DMS 273 treated with DMSO at 0.1 percent for 48 hours (cell line): ENCODE data around the gene PEX12.
"Not testable (repeated sequence)": the region's sequence is repeated elsewhere in the genome, so short reads cannot be mapped to it uniquely, and the experiment has no call there.

Experiments
- DNase-seq: peaks from one replicate; lab custom pipeline; 2025; lab: John Stamatoyannopoulos, UW

The PEX12 gene

DNA sequence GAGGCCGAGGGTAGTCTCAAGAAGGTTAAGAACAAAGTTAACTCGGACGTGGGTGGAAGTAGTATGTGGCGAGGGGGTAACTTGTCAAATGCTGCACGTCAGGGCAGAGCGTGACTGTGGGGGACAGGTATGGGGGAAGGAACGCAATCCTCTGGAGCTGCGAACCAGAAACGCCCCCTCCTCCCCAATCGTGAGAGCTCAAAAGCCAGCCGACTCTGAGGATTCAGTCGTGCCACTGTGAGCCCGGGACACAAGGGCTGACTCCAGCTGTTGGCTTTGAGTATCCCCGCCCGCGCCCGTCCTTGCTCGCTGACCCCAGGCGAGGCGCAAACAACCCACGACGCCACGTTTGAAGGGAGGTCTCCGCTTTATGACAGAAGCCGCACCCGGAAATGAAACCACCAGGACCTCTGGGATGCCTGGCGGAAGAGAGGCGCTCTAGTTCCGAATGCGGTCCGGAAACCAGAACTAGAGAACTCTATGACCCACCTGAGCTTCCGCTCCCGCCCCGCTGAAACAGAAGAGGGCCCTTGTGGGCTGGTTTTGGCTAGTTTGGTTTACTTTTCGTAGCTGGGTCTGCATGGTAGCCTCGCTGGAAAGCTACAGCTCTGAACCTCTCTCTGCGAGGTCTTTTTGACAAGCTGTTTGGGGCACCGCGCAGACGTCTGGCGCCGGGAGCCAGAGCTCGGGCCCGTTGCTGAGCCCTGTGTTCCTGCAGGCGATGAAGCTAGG, at the start of gene PEX12:
Gene PEX12 (minus strand): TSS at position 375 of the 732 bp plus-strand sequence. CDS start 550 bp downstream, outside the sequence.
- DNase-seq, result peak; percentile 84

DNA sequence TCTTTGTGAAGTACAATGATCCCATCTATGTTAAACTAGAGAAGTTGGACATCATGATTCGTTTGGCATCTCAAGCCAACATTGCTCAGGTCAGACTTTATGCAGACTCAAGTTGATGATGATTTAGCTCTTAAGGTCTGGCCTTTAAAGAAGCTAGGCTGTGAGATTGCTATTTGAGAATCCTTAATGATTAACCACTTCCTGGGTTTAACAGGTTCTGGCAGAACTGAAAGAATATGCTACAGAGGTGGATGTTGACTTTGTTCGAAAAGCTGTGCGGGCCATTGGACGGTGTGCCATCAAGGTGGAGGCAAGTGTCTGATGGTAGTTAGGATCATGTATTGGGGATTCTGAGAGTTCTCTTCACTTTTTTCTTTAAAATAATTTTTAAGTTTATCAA, 49.0 kb upstream of the PEX12 start:
- no peak for DNase-seq

DNA sequence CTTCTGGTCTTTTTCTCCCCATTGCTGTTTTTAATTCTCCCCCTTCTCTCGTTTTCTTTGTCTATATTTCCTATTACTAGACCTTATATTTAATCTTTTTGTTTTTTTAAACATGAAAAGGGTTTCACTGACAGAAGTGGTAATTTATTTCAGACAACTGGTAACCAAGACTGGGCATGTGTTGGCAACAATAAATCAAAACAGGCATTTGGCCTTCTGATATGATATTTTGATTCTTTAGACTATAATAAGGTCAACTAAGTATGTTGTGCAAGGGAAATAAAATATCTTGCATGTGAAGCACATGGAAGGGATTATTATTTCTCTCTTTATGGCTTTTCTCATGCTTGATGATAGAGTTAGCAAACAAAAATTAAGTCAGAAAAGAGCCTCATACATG, 43.4 kb upstream of the PEX12 start:
- no peak for DNase-seq

DNA sequence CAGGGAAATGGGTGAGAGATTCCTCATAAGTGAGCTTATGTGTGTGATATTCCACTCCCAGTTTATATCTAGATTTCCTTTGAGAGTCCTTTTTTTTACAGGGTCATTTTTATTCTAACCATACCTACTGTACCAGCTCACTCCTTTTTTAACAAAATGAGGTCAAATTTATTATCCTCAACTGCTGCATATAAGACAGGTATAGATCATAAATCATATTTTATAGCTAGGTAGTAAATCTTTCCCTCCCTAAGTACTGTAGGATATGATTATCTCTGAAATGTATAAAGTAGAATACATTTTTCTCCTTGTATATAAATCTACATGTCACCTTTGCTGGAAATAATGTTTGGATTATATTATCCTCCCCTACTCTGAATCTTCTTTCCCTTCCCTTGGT, 40.3 kb upstream of the PEX12 start:
- no peak for DNase-seq

DNA sequence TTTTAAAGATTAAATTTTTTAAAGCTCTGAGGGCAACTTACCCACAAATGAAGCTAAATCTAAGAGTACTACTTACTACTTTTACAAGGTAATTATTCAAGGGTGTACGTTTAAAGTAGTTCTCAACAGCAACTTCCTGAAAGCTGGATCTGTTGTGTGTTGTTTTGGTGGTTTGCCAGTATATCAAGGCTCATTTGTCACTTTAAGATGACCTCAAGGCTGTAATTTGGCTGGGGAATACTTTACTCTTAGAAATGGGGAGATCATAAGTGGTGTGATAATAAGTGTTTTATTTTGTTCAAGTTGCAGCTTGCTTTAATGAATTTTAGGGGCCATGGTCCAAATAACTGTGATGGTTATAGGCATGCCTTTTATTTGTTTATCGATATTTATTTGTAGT, 39.1 kb upstream of the PEX12 start:
- no peak for DNase-seq

DNA sequence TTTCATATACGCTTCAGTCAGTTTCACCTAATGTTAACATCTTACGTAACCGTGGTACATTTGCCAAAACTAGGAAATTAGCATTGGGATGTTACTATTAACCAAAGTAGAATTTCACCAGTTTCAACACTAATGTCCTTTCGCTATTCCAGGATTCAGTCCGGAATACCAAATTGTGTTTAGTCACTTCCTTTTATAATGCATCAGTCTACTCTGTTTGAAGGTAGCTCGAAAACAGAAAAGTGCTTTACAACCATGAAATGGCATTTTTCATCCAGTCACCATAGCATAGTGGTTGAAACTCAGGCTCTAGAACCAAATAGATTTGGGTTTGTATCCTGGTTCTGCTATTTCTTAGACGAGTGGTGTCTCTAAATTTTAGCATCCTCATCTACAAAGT, 38.2 kb upstream of the PEX12 start:
- DNase-seq, result no peak

DNA sequence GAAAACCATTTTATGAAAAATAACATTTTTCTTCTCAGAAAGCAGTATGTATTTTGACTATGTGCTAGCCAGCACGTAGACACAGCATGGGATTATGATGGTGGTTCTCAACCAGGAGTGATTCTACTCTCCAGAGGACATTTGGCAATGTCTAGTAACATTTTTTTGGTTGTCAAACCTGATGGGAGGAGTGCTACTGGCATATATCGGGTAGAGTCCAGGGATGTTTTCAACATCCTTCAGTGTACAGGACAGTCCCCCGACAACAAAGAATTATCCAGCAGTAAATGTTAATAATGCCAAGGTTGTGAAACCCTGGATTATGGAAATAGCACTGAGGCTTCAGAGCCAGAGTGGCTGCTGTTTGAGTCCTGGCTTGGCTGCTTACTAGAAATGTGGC, 36.4 kb upstream of the PEX12 start:
- DNase-seq, result no peak

DNA sequence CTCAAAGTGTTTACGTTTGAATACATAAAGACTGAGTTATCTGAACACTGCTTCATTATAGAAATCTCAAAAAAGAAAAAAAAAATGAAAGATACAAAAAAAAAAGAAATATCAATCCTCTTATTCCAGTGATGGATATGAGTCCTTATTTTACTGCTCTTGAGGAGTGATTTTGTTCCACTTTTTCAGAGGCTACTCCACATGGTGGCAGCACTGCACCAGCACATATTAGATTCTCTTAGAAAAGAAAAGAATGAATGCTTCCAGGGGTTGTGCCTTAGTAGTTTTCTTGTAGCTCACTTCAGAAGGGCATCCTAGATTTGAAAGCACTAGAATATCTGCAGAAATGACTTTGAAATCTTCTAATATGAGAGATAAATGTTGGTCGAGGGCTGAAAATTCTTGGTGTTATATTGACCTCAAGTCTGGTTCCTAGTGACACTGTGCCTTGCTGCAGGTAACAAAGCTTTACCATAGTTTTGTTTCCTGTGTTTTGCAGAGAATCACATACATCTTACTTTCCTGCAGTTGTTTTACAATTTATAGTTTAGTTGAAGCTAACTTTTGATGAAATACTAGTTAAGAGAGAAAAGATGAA, 34.7 kb upstream of the PEX12 start:
- DNase-seq, result peak; percentile 12

DNA sequence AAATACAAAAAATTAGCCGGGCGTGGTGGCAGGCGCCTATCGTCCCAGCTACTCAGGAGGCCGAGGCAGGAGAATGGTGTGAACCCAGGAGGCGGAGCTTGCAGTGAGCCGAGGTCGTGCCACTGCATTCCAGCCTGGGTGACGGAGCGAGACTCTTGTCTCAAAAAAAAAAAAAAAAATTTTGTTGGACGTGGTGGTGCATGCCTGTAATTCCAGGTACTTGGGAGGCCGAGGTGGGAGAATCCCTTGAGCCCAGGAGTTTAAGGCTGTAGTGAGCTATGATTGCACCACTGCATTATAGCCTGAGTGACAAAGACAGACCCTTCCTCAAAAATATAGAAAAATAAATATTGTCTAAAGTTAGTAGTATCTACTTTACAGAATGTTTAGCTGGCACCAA, 32.4 kb upstream of the PEX12 start:
- DNase-seq, result not testable (repeated sequence)

DNA sequence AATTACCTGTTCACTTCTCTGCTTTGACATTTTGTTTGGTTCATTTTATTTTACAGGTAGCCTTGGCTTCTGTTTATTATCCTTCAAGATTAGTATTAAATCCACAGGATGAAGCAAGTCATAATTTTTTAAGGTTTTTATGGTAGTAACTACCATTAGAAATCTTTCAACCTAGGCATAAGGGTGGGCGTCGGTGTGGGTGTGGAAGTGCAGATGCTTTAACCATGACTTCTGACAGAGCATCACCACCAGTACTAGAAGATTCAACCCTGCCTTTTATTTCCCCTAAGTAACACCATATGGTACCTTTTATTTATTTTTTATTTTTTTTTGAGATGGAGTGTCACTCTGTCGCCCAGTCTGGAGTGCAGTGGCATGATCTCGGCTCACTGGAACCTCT, 31.5 kb upstream of the PEX12 start:
- DNase-seq, result no peak

DNA sequence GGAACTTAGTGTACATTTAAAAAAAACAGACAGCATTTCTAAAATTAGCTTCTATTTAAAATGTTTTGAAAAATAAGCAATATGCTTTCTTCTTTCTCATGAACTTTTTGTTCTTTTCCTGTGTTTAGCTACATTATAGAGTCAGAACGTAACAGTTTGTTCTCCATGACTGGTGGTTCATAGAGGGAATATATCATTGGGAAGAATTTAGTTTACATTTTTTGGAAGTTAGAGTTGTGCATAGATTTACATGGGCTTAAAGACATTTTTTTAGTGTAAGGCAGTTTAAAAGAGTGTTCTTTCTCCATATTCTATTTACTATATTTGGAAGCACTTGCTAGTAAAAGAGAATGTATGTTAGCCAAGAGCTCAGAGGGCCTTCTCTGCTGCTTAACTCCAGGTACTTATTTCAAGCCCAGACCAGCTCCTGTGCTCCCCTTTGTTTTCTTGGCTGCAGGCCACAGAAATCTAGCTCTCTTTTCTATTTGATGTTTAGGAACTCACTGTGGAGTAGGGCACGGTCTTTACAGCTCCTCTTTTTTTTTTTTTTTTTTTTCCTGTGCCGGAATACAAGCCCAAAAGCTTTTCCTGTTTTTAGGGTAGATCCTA, 29.0 kb upstream of the PEX12 start:
- DNase-seq, result no peak

DNA sequence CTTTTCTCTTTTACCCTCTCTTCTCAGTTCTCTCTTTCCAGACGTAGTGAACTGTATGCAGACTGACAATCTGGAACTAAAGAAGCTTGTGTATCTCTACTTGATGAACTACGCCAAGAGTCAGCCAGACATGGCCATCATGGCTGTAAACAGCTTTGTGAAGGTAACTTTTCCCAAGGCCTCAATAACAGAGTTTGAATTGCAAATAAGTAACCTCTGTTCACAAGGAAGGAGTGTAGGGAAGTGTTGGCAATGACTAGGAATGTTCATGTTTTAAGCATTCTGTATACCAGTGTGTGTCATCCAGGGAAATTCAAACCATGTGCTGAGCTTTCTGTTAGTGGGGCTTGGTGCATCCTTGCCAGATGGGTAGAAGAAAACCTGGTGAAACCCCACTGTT, 27.3 kb upstream of the PEX12 start:
- DNase-seq, result no peak

DNA sequence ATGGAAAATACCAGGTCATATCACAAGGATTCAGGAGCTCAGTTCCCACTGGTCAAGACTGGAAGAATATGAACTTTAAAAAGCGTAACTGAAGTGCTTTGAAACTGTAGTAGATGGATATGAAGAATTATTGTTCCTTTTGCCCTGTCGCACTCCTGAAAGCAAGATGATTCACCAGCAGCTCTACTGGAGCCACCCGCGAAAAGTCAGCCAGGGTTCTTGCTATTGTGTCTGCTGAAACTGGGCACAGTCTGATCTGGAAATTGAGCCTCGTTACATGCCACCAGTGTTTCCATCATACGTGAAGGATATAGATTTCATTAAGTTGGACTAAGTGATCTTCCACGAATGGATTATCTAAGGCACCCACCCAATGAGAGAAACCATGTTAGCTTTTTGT, 25.3 kb upstream of the PEX12 start:
- DNase-seq, result no peak

DNA sequence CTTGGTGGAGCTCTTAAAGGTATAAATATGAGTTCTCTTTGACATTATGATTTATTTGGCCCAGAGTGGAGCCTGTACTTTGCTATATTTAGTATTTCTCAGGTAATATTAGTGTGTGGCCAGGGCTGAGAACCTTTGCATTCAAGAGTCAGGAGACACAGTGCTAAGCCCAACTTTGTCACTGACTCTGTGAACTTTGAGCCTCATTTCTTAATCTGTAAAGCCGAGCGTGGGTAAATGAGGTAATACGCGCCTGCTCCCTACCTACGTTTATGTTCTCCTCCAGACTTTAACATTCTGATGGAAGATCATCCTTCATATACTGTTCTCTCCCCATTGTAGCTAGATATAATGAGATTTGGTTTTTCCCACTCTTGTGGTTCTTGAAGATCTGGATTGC, 19.2 kb upstream of the PEX12 start:
- no peak for DNase-seq

DNA sequence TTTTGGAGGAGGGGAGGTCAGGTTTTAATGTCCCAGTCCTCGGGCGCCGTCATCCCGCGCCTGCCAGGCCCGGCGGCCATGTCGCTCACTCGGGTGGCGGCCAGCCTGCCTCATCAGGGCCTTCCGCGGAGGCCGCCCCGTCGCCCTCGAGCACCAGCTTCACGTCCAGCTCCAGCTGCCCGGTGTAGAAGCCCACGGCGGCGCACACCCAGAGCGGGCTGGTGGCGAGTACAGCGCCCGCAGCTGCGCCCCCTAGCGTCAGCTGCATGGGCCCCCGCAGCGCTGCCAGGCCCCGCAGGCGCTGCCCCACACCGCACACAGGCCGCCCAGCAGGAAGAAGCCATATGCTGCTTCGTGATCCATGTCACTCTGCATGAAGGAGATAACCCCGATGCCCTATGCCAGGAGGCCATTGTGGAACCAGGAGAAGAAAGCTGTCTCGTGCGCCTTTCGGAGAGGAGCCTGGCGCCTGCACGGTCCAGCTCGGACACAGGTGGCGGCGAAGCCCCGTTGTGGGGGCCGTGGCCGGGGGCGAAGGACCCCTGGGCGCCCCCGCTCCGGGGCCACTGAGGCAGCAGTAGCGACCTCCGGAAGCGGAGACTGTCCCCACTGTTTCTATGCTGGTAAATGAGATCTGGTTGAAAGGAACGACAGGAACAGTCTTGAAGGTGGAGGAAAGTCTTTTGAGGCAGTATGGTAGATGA, 18.3 kb upstream of the PEX12 start:
- no peak for DNase-seq

DNA sequence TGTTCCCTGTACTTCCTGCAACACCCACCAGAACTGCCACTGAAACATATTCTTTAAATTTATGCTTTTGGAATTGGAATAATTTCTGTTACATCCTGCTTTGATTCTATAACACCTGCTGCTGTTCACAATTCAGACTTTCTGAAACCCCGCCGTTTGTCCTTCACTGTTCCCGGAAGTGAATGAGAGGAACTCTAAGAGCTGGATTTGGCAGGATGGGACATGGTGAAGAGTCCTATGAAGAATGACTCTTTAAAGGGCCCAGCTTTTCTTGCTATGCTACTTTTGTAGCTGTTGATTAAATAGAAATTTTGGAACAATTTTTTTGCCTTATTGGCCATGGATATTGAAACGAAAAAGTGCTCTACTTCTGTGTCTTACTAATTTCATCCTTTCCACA, 17.7 kb upstream of the PEX12 start:
- no peak for DNase-seq

DNA sequence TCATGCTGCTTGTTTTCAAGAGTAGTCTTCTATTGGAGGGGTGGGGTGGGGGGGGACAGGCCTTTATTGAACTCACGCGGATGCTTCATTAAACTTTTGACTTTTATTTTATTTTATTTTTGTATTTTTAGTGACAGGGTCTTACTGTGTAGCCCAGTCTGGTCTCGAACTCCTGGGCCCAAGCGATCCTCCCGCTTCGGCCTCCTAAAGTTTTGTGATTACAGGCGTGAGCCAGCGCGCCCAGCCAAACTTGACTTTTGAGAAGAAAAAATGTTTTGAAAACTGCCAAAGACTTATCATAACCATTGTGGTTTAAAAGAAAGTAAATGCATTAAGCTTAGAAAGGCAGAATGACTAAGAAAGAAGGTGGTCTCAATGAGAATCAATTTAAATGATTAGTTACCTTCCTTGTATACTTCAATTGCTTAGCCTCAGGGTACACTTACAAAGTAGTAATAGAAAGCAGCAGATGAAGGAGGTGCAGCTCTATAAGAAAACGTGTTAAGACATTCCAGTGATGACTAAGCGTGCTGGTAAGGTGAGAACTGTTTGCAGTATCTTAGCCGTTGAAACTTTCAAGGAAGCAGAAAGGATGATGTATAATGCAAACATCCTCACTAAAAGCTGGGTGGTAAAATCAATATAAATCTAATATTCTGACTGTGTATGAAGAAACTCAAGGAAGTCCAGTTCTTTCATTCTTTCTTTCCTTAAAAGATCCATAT, 10.0 kb upstream of the PEX12 start:
- no peak for DNase-seq

DNA sequence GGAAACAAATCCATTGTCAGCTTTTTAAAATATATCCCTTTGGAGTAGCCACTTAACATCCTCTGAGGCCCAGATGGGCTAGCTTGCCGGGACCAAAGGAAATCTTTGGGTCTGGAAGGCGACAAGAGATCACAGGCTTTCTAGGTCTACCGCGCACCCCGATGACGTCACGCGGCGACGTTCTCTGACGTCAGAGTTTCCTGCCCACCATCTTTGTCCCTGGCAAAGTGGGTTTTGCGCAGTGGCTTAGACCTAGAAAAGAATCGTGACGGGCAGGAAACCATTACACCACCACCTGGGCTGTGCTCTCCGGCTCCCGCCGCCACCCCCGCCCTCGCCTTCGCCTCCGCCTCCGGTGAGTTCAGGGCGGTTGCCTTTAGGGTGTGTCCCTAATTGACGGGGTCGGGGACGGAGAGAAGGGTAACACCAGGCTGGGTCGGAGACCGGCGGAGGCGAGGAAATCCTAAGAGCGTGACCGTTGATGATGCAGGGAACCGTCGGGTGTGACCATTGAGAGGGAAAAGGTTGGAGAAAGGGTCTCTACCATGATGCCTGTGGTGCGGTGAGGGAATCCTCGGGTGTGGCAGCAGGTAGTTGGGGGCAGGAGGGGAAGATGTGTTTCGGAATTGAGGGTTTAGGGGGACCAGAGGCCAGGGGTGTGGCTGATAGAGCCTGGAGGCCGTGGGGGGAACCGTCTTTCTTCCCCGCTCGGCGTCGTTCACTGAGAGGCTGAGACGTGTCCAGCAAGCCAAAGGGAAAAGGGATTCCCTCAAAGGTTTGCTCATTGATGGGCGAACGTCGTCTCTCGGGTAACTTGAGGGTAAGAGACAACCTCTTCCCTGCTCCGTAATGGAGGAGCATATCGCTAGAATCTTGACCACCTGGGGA, 8.9 kb upstream of the PEX12 start, which contains the start of gene AP2B1:
Gene AP2B1 (plus strand): TSS at position 249 of the 888 bp plus-strand sequence. CDS start 6,709 bp downstream, outside the sequence.
- DNase-seq, result peak; percentile 81

DNA sequence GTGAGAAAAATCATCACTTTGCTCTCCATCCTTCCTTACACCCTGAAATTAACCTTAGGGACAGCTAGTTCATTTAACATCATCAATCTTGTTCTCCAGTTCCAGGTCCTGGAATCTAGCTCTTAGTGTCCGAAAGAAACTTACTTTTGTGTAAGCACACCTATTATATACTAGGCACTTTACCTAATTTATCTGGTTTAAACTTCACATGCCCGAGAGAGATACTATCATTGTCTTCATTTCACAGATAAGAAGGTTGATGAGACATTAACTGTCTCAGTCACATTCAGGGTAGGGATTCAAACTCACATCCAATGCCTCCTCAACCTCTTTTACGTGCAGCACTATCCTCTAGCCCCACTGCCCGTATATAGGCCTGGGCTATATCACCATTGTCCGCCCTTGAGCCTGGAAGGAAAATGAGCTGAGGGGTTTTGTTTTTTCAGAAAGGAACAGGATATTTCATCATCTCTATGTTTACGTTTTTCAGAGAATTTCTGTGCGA, 8.2 kb upstream of the PEX12 start:
- no peak for DNase-seq

DNA sequence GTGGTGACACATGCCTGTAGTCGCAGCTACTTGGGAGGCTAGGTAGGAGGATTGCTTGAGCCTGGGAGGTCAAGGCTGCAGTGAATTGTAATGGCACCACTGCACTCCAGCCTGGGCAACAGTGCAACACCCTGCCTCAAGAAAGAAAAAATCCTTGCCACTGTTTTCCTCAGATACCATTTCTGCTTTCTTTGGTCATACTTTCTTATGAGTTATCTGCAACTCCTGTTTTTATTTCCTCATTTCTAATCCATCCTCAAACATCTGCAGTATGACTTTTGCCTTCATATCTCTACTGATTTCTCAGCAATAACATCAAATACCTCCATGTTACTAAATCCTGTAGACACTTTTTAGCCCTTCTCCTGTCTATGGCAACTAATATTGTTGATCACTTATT, 5.7 kb upstream of the PEX12 start:
- DNase-seq, result no peak

DNA sequence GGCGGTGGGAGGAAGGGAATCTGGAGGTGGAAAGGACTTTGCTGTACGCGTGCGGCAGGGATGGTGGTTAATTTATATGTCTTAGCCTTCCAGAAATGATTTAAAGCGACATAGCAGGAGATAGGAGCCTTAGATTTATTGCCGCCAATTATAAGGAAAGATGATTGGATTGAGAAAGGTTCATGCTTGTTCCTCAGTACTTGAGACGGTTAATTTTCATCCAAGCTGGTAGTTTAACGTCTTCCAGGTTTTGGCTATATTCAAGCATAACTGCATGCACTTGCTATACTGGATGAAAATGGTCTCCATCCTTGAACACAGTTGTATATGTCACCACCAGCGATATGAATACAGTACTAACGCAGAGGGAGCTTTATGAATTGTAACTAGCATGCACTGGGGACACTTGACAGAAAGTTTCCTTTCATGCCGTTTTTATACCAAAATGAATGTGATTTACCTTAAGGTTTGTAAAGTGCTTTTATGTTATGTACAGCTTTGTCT, 610 bp upstream of the PEX12 start:
- DNase-seq, result no peak
